ENCODE results near the gene NEURL1B.

Gene NEURL1B

DNA sequence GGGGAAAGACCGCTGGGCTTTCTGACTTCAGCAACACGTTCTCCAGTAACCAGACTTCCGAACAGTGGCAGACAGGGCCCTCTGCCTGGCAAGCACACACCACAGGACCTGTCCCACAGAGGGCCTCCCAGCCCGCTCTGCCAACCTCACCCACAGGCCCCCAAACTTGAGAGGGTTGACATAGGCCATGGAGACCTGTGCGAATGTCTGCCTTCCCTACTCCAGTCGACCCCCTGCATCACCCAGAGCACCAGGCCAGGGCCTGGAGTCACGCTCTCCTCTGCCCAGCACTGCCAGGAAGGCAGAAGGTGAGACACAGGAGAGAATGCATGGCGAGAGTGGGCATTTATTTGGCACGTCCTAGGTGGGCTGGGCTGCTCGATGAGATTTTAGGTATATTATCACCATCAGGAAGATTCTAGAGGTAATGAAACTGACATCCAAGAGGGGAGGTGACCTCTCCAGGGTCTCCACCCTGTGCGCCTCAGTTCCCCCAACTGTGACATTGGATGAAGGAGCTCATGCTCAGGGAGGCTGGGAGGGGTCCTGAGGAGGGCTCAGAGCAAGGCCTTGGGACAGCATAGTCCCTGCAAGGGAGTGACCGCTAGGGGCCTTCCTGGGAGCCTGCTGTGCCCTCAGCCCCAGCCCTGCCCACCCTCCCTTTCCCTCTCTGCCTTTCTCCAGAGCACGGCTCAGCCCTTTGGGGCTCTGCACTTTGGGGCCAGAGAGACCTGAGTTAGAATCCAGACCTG, 75.0 kb downstream of the NEURL1B start:
- DNase-seq (ENCODE audit: low spot score), result no peak

DNA sequence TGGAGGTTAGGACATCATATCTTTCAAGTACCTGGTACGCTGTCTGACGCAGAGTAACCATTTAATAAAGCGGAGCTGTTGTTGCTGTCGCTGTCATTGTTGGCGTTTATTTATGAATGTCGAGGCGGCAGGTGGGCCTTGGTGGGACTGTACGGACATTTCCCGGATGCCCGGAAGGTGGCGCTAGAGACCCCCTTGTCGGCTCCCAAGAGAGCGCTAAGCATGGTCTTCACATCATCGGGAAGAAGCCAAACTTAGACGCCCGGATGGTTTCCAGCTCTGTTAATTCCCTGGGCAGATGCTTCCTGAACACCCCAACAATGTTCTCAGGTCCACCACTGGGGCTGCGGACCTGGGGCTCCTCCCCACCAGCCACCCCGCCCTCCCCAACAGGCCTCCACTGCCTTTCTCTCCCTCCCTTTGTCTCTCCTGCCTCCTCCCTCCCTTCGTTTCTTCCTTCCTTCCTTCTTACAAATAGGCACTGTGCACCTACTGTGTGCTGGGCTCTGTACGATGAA, 75.8 kb downstream of the NEURL1B start:
- peak; percentile 86 for DNase-seq (ENCODE audit: low spot score)

DNA sequence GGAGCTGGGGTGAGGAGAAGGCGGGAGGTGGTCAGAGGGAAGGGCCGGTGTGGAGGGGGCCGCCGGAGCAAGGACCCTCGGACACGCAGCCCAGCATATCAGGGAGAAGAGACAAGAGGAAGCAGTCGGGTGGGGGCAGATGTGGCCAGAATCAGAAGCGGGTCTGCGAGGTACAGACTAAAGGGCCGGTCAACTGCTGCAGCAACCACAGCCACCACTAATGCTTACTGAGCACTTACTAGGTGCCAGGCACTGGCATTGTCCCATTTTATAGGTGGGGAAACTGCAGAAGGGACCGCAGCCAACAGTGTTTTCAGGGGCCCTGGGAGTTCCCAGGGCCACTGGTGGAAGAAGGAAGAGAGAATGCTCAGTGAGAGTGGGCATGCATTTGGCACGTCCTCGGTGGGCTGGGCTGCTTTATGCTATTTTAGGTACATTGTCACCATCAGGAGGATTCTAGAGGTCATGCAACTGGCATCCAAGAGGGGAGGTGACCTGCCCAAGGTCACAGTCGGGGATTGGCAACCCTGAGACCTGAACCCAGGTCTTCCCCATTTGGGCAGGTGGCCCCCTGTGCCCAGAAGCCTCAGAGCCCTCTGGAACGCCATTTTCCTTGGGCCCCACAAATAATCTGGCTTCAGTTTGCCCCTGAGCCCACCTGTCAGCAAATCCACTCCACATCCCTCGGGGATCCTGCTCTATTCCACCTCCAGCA, 76.6 kb downstream of the NEURL1B start:
- DNase-seq (ENCODE audit: low spot score), result no peak

DNA sequence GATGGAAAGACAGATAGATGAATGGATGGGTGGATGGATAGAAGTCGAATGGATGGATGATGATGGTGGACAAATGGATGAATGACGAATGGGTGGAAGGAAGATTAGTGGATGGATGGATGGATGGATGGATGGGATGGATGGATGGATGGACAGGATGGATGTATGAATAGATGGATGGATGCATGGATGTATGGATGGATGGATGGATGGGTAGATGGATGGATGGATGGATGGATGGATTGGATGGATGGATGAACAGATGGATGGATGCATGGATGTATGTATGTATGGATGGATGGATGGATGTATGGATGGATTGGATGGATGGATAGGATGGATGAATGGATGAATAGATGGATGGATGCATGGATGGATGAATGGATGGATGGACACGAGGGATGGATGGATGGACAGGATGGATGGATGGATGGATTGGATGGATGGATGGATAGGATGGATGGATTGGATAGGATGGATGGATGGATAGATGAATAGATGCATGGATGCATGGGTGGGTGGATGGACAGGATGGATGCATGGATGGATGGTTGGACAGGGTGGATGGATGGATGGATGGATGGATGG, 77.6 kb downstream of the NEURL1B start:
- DNase-seq (ENCODE audit: low spot score), result no peak

DNA sequence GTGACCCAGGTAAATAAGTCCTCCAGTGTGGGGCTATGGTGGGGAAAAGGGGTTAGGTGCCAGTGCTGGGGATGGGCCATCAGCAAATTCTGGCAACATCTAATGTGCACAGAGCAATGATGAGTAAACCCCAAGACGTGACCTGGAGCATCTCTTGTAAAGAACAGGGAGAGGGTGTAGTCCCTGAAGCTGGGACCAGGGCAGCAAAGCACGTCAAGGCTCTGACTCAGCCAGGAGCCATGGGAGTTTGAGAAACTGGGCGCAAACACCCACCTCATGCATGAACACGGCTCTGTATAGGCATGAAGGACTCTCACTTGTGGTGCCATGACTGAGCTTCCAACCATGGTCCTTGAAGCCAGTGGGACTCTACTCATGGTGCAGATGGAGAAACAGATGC, 78.1 kb downstream of the NEURL1B start:
- no peak for DNase-seq (ENCODE audit: low spot score)

DNA sequence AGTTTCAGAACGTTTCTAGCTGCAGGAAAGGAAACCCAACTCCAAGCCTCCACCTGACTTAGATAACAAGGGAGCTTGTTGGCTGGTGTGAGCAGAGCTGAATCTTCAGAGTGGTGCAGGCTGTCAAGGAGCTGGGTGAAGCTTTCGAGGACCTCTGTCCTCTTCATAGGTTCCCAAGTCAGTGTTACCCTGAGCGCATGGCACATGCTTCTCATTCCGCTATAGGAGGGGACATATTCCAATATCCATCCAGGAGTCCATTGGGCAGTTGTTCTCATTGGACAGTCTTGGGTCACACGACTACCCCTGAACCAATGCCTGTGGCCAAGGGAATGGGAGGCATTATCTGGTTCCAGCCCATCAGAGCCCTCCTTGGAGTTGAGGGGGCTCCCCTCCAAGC, 79.6 kb downstream of the NEURL1B start:
- no peak for DNase-seq (ENCODE audit: low spot score)

DNA sequence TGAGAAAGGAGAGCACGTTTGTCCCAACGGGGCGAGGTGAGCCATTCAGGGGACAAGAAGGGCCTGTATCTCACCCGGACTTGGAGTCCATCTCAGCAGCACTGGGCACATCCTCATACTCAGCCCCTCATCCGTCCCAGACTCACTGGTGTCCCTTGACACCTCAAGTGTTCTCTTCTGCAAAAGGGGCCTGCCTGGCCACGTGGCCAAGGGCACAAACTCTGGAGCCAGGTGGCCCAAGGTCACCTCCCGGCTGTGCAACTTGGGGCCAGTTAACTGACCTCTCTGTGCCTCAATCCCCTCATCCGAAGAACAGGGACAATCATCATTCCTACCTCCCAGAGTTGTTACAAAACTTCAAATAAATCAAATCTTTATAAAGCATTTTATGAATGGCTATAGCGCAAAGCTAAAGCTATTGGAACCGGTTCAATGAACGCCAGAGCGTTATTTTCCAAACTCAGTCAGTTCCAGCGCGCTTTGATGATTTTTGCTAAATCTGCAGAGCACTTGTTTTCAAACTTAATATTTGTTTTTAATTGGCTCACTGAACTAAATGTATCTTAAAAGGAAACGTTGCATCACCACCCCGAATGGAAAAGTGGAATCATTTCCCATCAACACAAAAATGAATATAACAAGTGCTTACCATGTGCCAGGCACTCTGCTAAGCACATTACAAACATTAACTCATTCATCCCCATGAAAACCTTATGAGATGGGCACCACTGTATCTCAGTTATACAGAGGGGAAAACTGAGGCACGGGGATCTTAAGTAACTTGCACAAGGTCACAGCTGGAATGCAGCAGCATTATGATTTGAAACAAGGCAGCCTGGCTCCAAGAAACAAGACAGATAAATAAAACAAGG, 80.6 kb downstream of the NEURL1B start:
- DNase-seq (ENCODE audit: low spot score), result peak; percentile 38

DNA sequence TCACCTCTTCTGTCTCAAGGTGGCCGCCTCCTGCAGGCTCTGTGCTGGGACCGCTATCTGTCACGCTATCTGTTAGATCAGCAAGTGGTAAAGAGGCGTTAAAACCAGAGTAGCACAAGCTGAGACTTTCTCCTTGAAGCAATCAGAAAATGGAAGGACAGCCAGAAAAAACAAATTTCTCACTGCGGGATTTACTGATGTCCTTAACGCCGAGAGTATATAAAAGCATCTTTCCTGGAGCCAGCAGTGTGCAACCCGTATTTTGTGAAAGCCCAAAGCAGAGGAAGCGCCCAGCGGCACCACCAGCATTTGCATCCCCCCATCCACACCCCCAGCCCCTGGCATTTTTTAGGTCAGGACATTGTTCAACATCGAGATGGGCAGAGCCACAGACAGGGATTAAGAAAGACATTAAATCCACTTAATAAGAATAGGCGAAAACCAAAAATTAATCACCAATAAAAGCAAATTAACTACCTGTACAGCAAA, 81.3 kb downstream of the NEURL1B start:
- no peak for DNase-seq (ENCODE audit: low spot score)

DNA sequence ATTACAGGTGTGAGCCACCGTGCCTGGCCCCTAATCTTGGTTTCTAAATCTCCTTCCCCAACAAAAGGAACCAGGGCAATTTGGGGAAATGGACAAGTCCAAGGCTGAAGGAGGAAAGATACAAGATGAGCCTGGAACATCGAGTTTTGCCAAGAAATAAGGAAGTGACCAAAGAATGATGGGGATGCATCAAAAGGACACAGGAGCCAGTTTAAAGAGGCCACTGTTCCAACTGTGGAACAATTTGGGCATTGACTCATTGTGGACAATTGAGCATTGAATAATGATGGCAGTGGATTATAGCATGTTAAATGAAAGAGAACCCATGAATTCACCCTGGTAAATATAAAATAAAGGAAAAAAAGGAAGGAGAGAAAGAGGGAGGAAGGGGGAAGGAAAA, 82.4 kb downstream of the NEURL1B start:
- no peak for DNase-seq (ENCODE audit: low spot score)

DNA sequence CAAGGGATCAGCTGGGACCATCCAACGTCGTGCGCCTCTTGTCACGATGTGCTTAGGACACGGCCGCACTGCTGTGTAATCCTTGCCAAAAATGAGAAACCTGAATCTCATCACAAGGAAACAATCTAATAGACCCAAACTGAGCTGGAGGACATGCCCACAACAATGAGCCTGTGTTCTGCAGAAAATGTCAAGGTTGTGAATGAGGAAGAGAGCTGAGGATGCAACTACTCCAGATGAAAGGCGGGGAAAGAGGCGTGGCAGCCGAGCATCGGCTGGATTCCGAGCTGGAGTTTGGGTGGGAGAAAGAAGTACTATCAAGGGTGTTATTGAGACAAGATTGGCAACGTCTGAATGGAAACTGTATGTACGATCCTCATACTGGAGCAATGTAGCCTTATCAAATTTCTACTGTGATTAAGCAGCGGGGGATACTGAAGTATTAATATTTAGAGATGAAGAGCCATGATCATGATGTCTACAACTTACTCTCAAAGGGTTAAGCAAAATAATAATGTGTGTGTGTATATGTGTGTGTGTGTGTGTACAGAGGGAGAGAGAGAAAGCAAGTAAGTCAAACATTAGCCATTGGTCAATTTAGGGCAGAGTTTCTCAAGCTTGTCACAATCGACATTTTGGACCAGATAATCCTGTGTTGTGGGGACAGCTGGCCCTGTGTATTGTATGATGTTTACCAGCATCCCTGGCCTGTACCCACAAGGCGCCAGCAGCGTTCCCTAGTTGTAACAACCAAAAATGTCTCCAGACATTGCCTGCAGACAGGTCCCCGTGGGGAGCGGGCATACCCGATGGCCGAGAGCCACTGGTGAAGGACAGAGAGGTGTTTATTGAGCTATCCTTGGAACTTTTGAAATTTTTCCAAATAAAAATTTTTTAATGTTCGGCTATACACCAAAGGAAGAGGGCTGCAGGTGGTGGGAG, 83.5 kb downstream of the NEURL1B start:
- no peak for DNase-seq (ENCODE audit: low spot score)

DNA sequence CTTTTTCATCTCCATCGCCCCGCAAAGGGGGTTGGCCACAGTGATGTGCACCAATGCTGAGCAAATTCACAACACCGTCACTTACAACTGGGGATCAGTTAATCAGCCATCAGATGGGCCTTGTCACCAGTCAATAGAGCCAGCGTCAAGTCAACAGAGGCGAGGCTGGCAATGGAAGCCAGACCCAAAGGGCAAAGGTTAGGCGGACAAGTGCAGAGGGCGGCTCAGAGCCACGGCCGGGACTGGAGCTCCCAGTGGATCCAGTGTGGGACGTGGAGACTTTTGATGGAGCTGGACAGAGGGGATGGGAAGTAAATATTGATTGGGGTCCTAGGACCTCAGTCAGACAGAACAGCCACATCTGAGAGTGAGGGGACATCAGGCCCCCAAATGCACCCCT, 84.2 kb downstream of the NEURL1B start:
- no peak for DNase-seq (ENCODE audit: low spot score)

DNA sequence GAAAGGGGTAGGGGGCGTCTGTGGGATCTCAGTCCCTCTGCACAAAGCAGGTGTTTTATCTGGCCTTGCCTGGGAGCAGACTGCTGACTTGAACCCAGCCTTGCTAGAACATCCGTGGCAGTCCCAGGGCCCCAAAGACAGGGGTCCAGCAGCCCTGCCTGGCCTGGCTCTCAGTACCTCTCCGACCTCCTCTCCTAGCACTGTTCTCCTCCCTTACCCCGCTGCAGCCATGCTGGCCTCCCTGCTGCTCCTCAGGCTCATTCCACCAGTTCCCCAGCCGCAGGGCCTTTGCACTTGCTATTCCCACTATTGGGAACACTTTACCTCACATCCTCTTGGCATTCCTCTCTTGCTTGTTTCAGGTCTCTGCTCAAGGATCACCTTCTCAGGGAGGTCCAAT, 84.7 kb downstream of the NEURL1B start:
- no peak for DNase-seq (ENCODE audit: low spot score)

DNA sequence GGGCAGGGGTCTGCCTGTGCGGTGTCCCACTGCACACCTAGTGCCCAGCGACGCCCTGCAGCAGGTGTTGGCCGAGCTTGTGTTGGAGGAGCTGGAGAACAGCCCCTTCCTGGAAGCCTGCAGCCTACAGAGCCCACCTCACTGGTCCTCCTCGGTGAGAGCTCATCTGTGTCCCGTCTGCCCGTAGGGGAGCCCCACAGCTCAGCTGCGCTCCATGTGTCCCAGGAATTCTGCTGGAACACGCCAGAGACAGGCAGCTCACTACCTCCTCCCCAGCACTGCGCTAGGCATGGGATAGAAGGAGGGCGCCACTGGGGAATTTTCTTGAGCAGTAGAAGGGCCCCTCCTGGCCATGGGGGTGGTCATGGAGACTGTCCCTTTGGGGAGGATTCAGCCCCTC, 85.9 kb downstream of the NEURL1B start:
- DNase-seq (ENCODE audit: low spot score), result no peak

DNA sequence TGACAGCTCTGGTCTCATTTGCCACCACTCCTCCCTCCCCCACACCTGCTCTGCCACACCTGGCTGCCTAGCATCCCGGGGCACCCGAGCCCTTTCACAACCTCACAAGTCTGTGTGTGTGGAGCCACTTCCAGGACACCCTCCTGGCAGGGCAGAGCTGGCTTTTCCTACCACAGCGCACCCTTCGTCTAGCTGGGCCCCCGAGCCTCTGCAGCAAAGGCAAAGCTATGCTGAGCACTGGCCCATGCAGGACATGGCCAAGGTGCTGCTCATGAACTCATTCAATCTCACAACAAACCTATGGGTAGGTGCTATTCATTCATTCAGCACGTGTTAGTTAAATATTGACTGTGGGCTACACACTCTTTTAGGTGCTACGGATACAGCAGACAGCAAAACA, 86.5 kb downstream of the NEURL1B start:
- no peak for DNase-seq (ENCODE audit: low spot score)

DNA sequence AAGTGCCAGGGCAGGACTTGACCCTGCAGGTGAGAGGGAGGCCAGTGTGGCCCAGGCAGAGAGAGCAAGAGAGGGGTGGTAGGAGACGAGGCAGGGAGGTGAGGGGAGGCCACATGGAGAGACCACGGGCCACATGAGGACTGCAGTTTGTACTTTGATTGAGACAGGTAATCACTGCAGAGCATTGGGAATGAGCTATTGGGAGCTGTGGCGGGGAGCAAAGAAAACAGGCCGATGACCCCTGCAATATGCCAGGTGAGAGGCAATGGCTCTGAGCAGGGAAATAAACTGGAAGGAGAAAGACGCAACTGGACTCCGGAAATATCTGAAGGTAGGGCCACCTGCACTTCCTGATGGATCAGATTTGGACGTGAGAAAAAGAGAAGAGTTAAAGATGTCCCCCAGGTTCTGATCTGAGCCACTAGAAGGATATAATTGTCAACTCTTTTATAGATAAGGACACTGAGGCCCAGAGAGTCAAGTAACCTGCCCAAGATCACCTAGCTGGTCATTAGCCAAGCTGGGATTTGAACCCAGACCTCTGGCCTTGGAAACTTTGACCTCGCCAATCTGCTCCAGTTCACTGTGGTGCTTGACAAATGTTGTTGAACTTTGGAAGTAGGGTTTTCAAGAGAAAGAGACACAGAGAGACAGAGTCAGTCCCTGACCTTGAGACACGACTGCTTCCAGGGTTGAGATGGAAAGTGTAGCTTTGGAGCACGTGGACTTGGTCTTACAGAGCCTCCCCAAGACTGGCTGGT, 87.6 kb downstream of the NEURL1B start:
- no peak for DNase-seq (ENCODE audit: low spot score)

DNA sequence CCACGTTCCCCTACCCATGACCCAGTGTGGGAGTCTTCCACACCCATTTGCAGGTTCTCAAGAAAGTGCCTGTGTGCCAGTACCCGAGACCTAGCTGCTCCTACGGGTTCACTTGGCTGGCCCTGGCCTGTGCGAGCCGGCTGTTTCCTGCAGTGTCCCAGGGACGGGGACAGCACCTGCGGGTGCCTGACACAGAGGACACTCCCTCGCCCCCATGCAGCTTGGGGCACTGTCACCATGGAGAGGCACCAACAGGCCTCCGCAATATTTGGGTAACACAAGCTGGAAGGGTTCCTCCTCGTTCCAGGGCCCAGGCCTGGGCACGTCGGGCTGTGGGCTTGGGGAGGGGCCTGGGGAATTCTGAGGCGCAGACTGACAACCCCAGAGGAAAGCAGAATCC, 88.5 kb downstream of the NEURL1B start:
- DNase-seq (ENCODE audit: low spot score), result no peak

DNA sequence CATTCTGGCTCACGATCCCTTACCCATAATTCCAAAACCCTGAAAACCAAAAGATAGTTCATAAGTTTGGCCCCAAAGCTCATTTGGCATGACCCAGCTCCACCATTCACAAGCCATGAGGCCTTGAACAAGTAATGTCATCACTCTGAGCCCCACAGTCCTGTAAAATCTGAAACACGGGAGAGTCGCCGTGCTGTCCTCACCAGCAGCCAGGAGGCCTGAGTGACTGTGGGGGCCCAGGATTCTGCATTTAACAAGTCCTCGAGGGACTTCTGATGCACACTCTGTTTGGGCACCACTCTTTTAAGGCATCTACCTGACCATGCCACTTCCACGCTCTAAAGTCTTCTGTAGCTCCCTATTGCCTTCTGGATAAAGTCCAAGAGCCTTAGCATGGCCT, 89.2 kb downstream of the NEURL1B start:
- no peak for DNase-seq (ENCODE audit: low spot score)

DNA sequence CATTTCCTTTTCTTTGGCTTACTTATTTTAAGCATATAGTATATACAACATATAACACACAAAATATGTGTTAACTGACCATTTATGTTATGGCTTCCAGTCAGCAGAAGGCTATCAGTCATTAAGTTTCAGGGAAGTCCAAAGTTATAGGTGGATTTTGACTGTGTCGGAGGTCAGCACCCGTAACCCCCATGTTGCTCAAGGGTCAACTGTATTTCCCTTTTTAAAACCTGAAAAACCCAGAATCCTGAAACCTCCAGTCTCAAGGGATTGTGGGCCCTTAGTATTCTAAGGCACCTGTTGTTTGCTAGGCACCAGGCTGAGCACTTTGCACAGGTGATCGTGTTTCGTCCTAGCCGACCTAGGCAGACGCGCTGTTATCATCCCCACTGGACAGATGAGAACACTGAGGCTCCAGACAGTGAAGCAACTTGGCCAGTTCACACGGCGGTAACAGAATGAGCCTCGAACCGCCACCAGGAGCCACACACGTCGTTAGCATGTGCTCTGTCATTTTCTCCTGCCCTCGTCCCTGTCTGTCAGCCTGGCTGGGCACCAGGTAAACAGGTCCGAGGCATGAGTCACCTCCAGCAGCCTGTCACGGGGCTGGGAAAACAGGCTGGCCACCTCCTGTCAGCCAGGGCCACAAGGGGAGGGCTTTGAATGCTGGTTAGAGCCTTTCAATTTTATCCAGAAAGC, 90.1 kb downstream of the NEURL1B start:
- DNase-seq (ENCODE audit: low spot score), result no peak

DNA sequence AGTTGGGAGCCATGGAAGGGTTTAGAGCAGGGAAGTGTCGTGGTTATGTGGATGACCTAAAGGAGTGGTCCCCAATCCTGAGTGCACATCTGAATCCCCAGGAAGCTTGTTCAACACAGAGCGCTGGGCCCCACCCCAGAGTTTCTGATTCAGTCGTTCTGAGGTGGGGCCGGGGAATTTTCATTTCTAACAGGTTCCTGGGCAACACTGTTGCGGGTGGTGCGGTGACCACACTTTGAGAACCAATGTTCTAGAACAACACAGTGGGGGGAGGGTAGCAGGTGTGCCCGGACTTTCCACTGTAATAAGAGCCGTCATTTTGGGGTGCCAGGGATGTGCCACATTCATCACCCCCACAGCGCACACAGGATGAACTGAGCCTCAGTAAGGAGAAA, 90.6 kb downstream of the NEURL1B start:
- DNase-seq (ENCODE audit: low spot score), result no peak
